ENCODE results near the gene KRT7. TPM values are rescaled to one million over a fixed set of nuclear protein-coding genes. Genes with fewer than 3 reads are reported as not detected.

The KRT7 gene
- total RNA-seq, 1 donor from 2014 or later = not detected

- TF ChIP-seq, protein P1, sequence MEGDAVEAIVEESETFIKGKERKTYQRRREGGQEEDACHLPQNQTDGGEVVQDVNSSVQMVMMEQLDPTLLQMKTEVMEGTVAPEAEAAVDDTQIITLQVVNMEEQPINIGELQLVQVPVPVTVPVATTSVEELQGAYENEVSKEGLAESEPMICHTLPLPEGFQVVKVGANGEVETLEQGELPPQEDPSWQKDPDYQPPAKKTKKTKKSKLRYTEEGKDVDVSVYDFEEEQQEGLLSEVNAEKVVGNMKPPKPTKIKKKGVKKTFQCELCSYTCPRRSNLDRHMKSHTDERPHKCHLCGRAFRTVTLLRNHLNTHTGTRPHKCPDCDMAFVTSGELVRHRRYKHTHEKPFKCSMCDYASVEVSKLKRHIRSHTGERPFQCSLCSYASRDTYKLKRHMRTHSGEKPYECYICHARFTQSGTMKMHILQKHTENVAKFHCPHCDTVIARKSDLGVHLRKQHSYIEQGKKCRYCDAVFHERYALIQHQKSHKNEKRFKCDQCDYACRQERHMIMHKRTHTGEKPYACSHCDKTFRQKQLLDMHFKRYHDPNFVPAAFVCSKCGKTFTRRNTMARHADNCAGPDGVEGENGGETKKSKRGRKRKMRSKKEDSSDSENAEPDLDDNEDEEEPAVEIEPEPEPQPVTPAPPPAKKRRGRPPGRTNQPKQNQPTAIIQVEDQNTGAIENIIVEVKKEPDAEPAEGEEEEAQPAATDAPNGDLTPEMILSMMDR (IDR thresholded peaks at IDR 0.05; ENCODE audit: unreplicated experiment) = no peak
- Mint-ChIP-seq H3K27ac (ENCODE audit: unreplicated experiment) (peak overlapping the region; percentile 75), H3K36me3 (ENCODE audit: low read depth, unreplicated experiment) (no peaks in the 10 kb centered on the region), H3K4me1 (ENCODE audit: unreplicated experiment) (peaks cover 54% of the 10 kb centered on the region), H3K27me3 (ENCODE audit: unreplicated experiment) (peaks cover 13% of the 10 kb centered on the region), H3K4me3 (ENCODE audit: unreplicated experiment) (peak overlapping the region; percentile 45), H3K9me3 (ENCODE audit: unreplicated experiment) (no peaks in the 10 kb centered on the region)
- DNase-seq (ENCODE audit: low spot score) = no peak
These were observed 46.8 kb upstream of the KRT7 start for GRCh38 chr12:52186118-52186840.

GRCh38 chr12:52187206-52187605, 45.8 kb upstream of the KRT7 start:
- no peaks in the 10 kb centered on the region for H3K9me3 Mint-ChIP-seq (ENCODE audit: unreplicated experiment)
- TF ChIP-seq, protein P1 (IDR thresholded peaks at IDR 0.05; ENCODE audit: unreplicated experiment) = no peak
- no peak overlapping the region for H3K4me3 Mint-ChIP-seq (ENCODE audit: unreplicated experiment)
- no peaks in the 10 kb centered on the region for H3K36me3 Mint-ChIP-seq (ENCODE audit: low read depth, unreplicated experiment)
- no peak for DNase-seq (ENCODE audit: low spot score)
- H3K4me1 Mint-ChIP-seq (ENCODE audit: unreplicated experiment) = peaks cover 47% of the 10 kb centered on the region
- peaks cover 13% of the 10 kb centered on the region for H3K27me3 Mint-ChIP-seq (ENCODE audit: unreplicated experiment)
- H3K27ac Mint-ChIP-seq (ENCODE audit: unreplicated experiment) = no peak overlapping the region

DNA sequence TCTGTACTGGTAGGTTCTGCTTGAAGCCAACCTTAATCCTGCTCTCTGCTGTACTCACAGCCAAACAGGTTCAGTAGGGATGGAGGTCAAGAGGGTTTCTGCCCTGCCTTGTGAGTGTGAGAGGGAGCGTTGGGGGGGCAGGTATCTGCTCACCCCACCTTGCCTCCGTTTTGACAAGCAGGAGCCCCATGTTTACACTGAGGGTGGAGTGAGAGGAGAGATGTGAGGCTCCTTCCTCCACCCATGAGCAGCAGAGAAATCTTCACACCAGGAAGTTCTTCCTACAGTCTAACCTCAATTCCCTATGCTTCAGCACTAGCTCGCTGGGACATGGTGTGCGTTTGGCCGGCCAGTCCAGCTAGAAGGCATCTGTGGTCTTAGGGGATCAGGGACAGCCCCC, 45.4 kb upstream of the KRT7 start:
- Mint-ChIP-seq H3K27ac (ENCODE audit: unreplicated experiment) (no peak overlapping the region), H3K36me3 (ENCODE audit: low read depth, unreplicated experiment) (no peaks in the 10 kb centered on the region), H3K9me3 (ENCODE audit: unreplicated experiment) (no peaks in the 10 kb centered on the region), H3K4me3 (ENCODE audit: unreplicated experiment) (no peak overlapping the region), H3K27me3 (ENCODE audit: unreplicated experiment) (peaks cover 13% of the 10 kb centered on the region), H3K4me1 (ENCODE audit: unreplicated experiment) (peaks cover 48% of the 10 kb centered on the region)
- TF ChIP-seq, protein P1 (IDR thresholded peaks at IDR 0.05; ENCODE audit: unreplicated experiment) = no peak
- no peak for DNase-seq (ENCODE audit: low spot score)

DNA sequence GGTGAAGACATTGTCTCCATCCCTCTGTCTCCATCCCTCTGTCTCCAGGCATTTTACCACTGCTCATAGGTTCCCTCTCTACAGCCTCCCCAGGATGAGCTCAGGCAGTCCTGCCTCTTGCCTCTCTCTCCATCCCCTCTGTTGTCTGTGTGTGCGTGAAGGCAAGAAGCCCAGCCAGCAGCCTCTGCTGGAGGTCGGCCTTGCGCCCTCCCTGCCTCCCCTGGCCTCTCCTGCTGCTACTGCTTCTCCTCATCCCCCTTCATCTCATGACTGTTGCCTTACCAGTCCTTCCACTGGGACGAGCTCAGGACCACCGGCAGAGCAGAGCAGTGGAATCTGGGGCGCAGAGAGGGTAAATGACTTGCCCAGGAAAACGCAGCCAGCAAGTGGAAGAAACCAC, 44.4 kb upstream of the KRT7 start:
- H3K27me3 Mint-ChIP-seq (ENCODE audit: unreplicated experiment) = peaks cover 13% of the 10 kb centered on the region

More for the DNA sequence above, 44.4 kb upstream of the KRT7 start:
- peaks cover 41% of the 10 kb centered on the region for H3K4me1 Mint-ChIP-seq (ENCODE audit: unreplicated experiment)
- no peaks in the 10 kb centered on the region for H3K9me3 Mint-ChIP-seq (ENCODE audit: unreplicated experiment)
- H3K27ac Mint-ChIP-seq (ENCODE audit: unreplicated experiment) = no peak overlapping the region
- H3K36me3 Mint-ChIP-seq (ENCODE audit: low read depth, unreplicated experiment) = no peaks in the 10 kb centered on the region
- no peak for DNase-seq (ENCODE audit: low spot score)
- TF ChIP-seq, protein P1 (IDR thresholded peaks at IDR 0.05; ENCODE audit: unreplicated experiment) = no peak
- no peak overlapping the region for H3K4me3 Mint-ChIP-seq (ENCODE audit: unreplicated experiment)

Data from endothelial cell (in vitro differentiated cells).